HUES64 (cell line): Measurements from ENCODE around the gene TSEN2. TPM values are rescaled to one million over a fixed set of nuclear protein-coding genes. Genes with fewer than 3 reads are reported as not detected.

ENCODE experiments used
- H3K27ac ChIP-seq: 2 replicates; pipeline ENCODE4 v1.7.0; 2013; ENCODE audit warnings: low read depth, low read length, inconsistent platforms
- H3K27me3 ChIP-seq: 2 replicates; pipeline ENCODE4 v1.6.1; 2013; ENCODE audit warnings: mild to moderate bottlenecking, low read length; ENCODE audit not compliant: insufficient read depth
- H3K36me3 ChIP-seq: 2 replicates; pipeline ENCODE4 v1.6.1; 2013; ENCODE audit warnings: mild to moderate bottlenecking, low read length; ENCODE audit not compliant: insufficient read depth
- H3K4me1 ChIP-seq: 2 replicates; pipeline ENCODE4 v1.6.1; 2013; ENCODE audit warnings: mild to moderate bottlenecking, low read length, moderate library complexity; ENCODE audit not compliant: insufficient read depth
- H3K4me3 ChIP-seq: 2 replicates; pipeline ENCODE4 v1.5.1; 2013; ENCODE audit warnings: mild to moderate bottlenecking, low read length, moderate library complexity
- H3K9ac ChIP-seq: 2 replicates; pipeline ENCODE4 v1.6.1; 2013; ENCODE audit warnings: mild to moderate bottlenecking, low read depth, low read length
- H3K9me3 ChIP-seq: 2 replicates; pipeline ENCODE4 v1.6.1; 2013; ENCODE audit warnings: low read depth, low read length; ENCODE audit not compliant: insufficient read depth
- WGBS: fragments of 150-250, 120-280 bp; methylation state at CpG from one replicate; pipeline ENCODE4 v1.1.7; 2013; ENCODE audit warnings: missing lambda C conversion rate; 5-methylcytosine and 5-hydroxymethylcytosine counted together
- polyA plus RNA-seq, 2 experiments: library from polyadenylated mRNA; stranded (reverse); fragments of 50-300 nt; gene quantifications; one replicate each; pipeline ENCODE4 v1.2.3, GENCODE V29; 2013

TSEN2 gene
- polyA plus RNA-seq (2013, experiment 1 of 2) = 18.1 TPM
- 15.3 TPM for polyA plus RNA-seq (2013, experiment 2 of 2)

- WGBS = under 1% methylated on average over 69 of the region's 69 CpGs
- H3K27ac ChIP-seq = peak within 1 kb of the TSS; percentile 74
- no peaks in the 10 kb centered on the region for H3K27me3 ChIP-seq
- peak within 1 kb of the TSS; percentile 90 for H3K4me3 ChIP-seq
- no peaks in the 10 kb centered on the region for H3K9me3 ChIP-seq
- H3K9ac ChIP-seq = peak within 1 kb of the TSS; percentile 93
- H3K4me1 ChIP-seq = 0 out of 2 replicates have a peak, but pooled peaks cover 10% of the 10 kb centered on the region
- H3K36me3 ChIP-seq = peaks cover 15% of the 10 kb centered on the region
Observed at GRCh38 chr3:12484198-12484982, at the start of gene TSEN2. TSS of gene TSEN2 (plus strand) at chr3:12484480. CDS start at chr3:12489801, 5,321 bp downstream.

GRCh38 chr3:12436514-12437220 is 47.6 kb upstream of the TSEN2 start:
- no peak overlapping the region for H3K27ac ChIP-seq
- H3K4me1 ChIP-seq = peaks cover 7% of the 10 kb centered on the region; the same call in 1 of the 2 replicates
- no peak overlapping the region for H3K4me3 ChIP-seq
- H3K27me3 ChIP-seq = no peaks in the 10 kb centered on the region
- WGBS = 90% methylated on average over 12 of the region's 12 CpGs
- H3K9ac ChIP-seq = no peak overlapping the region
- H3K36me3 ChIP-seq = no peaks in the 10 kb centered on the region
- H3K9me3 ChIP-seq = no peaks in the 10 kb centered on the region

- Histone ChIP-seq H3K4me1 (peaks cover 7% of the 10 kb centered on the region; the same call in 1 of the 2 replicates), H3K9me3 (no peaks in the 10 kb centered on the region), H3K27ac (no peak overlapping the region), H3K27me3 (no peaks in the 10 kb centered on the region), H3K9ac (no peak overlapping the region), H3K4me3 (no peak overlapping the region), H3K36me3 (no peaks in the 10 kb centered on the region)
- WGBS = 91% methylated on average over 6 of the region's 6 CpGs
Observed at GRCh38 chr3:12437221-12437605, 47.1 kb upstream of the TSEN2 start.

- Histone ChIP-seq H3K36me3 (no peaks in the 10 kb centered on the region), H3K27ac (no peak overlapping the region), H3K4me3 (no peak overlapping the region), H3K4me1 (peaks cover 7% of the 10 kb centered on the region; the same call in 1 of the 2 replicates), H3K9ac (no peak overlapping the region), H3K9me3 (no peaks in the 10 kb centered on the region), H3K27me3 (no peaks in the 10 kb centered on the region)
- WGBS = 90% methylated on average over 13 of the region's 13 CpGs
Observed at GRCh38 chr3:12437861-12438260, 46.4 kb upstream of the TSEN2 start.

- H3K27me3 ChIP-seq = no peaks in the 10 kb centered on the region
- H3K4me3 ChIP-seq = no peak overlapping the region
- no peaks in the 10 kb centered on the region for H3K36me3 ChIP-seq
- H3K9me3 ChIP-seq = no peaks in the 10 kb centered on the region
- H3K27ac ChIP-seq = no peak overlapping the region
- H3K4me1 ChIP-seq = peaks cover 7% of the 10 kb centered on the region; the same call in 1 of the 2 replicates
- no peak overlapping the region for H3K9ac ChIP-seq
- WGBS = 90% methylated on average over 4 of the region's 4 CpGs
Observed at GRCh38 chr3:12438318-12438717, 46.0 kb upstream of the TSEN2 start.

GRCh38 chr3:12439161-12439940 is 44.9 kb upstream of the TSEN2 start:
- Histone ChIP-seq H3K9me3 (no peaks in the 10 kb centered on the region), H3K27ac (no peak overlapping the region), H3K27me3 (no peaks in the 10 kb centered on the region), H3K9ac (no peak overlapping the region), H3K4me1 (peaks cover 7% of the 10 kb centered on the region; the same call in 1 of the 2 replicates), H3K4me3 (no peak overlapping the region), H3K36me3 (no peaks in the 10 kb centered on the region)
- 88% methylated on average over 11 of the region's 11 CpGs for WGBS

- no peak overlapping the region for H3K4me3 ChIP-seq
- H3K9me3 ChIP-seq = no peaks in the 10 kb centered on the region
- WGBS = 72% methylated on average over 21 of the region's 21 CpGs
- no peak overlapping the region for H3K27ac ChIP-seq
- H3K4me1 ChIP-seq = peaks cover 15% of the 10 kb centered on the region; the same call in 1 of the 2 replicates
- no peaks in the 10 kb centered on the region for H3K27me3 ChIP-seq
- no peak overlapping the region for H3K9ac ChIP-seq
- H3K36me3 ChIP-seq = no peaks in the 10 kb centered on the region
Observed at GRCh38 chr3:12440927-12441714, 43.2 kb upstream of the TSEN2 start.

GRCh38 chr3:12442654-12443501 is 41.4 kb upstream of the TSEN2 start:
- Histone ChIP-seq H3K9ac (no peak overlapping the region), H3K27ac (no peak overlapping the region), H3K27me3 (no peaks in the 10 kb centered on the region), H3K4me1 (peaks cover 15% of the 10 kb centered on the region; the same call in 1 of the 2 replicates), H3K9me3 (no peaks in the 10 kb centered on the region), H3K4me3 (no peak overlapping the region), H3K36me3 (no peaks in the 10 kb centered on the region)
- WGBS = 92% methylated on average over 20 of the region's 20 CpGs

- Histone ChIP-seq H3K27me3 (no peaks in the 10 kb centered on the region), H3K36me3 (no peaks in the 10 kb centered on the region), H3K4me3 (no peak overlapping the region), H3K9me3 (no peaks in the 10 kb centered on the region), H3K4me1 (peaks cover 15% of the 10 kb centered on the region; the same call in 1 of the 2 replicates), H3K27ac (no peak overlapping the region), H3K9ac (no peak overlapping the region)
- 92% methylated on average over 10 of the region's 10 CpGs for WGBS
Observed at GRCh38 chr3:12443781-12444522, 40.3 kb upstream of the TSEN2 start.
